HG03558 (cell line): Measurements from ENCODE around the gene BTK.
A peak's percentile ranks its signal among the peaks of the same experiment; 100 is the strongest.

Experiments used
- ATAC-seq: cut with Tn5 transposase; IDR thresholded peaks from one replicate; pipeline ENCODE4 v1.9.1; 2021; ENCODE audit warnings: moderate number of reproducible peaks; ENCODE audit not compliant: unreplicated experiment; ENCODE audit errors: extremely low read depth

BTK gene

DNA sequence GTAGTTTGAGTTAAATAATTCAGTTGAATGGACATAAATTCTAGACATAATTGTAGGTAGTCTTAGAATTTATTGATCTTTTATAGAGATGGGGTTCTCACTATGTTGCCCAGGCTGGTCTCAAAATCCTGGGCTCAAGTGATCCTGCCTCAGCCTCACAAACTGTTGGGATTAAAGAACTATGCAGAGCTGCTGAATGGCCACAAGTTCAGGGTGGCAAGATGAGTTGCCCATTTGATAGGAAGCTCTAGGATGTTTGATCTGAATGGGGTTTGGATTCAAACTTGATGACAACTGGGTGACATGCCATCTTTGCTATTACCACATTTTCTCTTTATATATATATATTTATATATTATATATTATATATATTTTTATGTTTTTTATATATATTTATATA lies 8.4 kb upstream of the BTK start:
- ATAC-seq, result no peak

DNA sequence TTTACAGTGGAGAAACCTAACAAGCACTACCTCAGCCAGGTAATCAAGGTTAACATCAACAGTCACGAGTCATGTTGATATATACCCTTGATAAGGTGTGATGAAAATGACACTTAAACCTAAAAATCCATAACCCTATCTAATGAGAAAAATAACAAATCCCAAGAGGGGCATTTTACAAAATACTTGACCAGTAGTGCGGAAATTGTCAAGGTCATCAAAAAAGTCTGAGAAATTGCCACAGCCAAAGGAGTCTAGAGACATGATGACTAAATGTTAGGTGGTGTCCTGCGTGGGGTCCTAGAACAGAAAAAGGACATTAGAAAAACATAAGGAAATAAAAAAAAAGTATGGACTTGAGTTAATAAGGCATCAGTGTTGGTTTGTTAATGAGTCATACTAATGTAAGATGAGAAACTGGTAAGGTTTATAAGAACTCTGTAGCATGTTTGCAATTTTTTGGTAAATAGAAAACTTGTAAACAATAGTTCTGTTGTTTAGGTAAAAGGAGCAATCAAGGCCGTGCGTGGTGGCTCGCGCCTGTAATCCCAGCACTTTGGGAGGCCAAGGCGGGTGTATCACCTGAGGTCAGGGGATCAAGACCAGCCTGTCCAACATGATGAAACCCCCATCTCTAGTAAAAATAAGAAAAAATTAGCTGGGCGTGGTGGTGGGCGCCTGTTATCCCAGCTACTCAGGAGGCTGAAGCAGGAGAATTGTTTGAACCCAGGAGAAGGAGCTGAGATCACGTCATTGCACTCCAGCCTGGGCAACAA lies 7.7 kb upstream of the BTK start:
- ATAC-seq, result no peak

GRCh38 chrX:101391831-101392230 lies 5.8 kb upstream of the BTK start:
- no peak for ATAC-seq

- ATAC-seq, result peak; percentile 72
Observed at GRCh38 chrX:101390664-101391525, 4.9 kb upstream of the BTK start, which contains the start of gene RPL36A. Gene RPL36A (plus strand): TSS chrX:101391011. CDS start chrX:101391044, 33 bp downstream.

DNA sequence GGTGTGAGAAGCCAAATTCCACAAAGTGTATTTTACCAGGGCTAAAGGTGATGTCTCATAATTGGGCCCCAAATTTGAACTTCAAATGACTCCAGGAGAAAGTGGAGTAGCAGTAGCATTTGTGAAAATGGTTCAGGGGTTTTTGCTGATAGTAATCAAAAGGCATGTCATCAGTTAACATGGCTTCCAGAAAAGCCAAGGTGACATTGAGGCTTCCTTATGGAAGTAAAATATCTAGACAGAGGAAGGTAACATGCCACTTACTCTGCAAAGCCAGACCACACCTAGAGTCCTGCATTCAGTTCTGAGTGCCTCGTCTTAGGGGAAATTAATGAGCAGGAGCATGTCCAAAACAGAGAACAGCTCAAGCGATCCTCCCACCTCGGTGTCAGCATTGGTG lies 2.6 kb upstream of the BTK start:
- ATAC-seq, result no peak

DNA sequence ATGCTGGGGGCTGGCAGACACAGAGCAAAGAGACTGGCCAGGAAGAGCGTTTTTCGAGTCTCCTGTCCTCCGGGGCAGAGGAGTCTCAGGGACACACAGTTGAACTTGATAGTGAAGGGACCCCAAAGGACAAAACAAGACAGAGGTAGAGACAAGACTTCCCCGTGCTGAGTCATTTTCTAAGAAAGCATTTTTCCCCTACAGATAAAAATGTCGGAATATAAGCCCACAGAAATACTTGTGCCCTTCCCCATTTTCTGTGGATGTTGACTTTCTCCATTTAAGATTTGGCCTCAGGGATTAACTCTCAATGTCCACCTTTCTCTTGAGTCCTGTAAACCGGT lies 523 bp upstream of the BTK start:
- ATAC-seq, result no peak

- ATAC-seq, result no peak
Observed at GRCh38 chrX:101385026-101385684, 836 bp downstream of the BTK start.

- ATAC-seq, result peak; percentile 62
Observed at GRCh38 chrX:101383679-101384205, 2.2 kb downstream of the BTK start.

GRCh38 chrX:101377547-101377946 lies 8.4 kb downstream of the BTK start:
- no peak for ATAC-seq

DNA sequence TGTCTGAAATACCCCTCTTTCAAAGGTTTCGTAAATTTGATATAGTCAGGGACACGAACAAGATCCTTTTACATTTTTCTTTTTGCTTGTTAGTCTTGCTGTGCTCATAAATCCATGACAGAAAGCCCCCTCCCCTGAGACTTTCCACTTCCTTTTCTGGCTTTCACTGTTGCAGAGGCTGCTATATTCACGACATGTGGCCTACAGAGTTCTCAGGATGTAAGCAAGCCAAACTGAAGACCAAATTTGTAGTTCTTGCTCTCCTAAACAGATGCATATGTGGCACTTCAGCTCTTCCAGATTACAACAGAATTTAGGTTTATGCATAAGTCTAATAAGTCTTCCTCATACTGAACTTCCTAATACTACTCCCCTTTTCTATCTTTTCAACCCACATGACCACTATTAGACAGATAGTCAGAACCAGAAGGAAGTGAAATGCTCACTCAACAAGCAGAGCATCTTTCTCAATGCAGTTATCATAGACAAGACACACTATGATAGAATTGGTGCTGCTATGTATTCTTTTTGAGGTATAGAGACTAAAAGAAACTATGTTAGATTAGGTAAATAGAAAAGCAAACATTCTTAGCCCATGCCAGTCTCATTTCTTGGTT lies 15.0 kb downstream of the BTK start:
- peak; percentile 54 for ATAC-seq

GRCh38 chrX:101369687-101370086 lies 16.3 kb downstream of the BTK start:
- ATAC-seq, result no peak

DNA sequence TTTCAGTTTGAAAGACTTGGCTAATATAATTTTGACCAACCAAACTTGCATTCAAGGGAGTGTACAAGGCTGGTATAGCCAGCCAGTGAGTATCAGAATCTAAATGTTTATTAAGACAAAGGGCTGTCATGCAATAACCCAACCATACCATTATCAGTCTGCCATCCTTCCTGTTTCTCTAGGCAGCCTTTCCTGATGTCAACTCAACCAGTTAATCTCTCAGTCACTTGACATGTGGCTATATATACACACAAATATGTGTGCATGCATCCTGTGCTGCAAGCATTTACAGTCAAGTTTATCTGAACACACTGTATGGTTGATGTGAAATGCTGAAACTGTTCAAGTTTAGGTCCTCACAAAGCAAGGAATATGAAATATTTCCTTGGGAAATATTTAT lies 17.2 kb downstream of the BTK start:
- ATAC-seq, result no peak

DNA sequence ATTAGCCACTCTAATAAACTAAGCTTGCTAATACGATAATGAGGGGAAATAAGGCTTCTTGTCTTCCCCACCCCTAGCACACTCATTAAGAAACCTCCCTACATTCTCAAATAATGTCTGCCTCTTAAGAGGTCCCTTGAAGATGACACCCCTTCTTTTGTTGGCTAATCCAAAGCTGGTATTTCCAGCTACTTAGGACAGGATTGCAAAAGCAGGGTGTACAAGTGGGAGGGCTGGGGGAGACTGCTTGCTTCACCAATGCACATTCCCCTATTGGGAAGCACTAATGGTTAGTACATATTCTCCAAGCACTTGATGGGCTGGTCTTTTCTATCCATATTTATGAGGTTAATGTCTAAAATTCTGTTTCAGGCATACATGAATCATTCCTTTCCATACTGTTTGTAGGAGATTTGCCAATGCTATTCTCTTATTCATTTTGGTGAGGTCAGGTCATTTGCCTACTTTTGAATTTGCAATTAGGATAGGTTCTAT lies 20.6 kb downstream of the BTK start:
- ATAC-seq, result no peak

DNA sequence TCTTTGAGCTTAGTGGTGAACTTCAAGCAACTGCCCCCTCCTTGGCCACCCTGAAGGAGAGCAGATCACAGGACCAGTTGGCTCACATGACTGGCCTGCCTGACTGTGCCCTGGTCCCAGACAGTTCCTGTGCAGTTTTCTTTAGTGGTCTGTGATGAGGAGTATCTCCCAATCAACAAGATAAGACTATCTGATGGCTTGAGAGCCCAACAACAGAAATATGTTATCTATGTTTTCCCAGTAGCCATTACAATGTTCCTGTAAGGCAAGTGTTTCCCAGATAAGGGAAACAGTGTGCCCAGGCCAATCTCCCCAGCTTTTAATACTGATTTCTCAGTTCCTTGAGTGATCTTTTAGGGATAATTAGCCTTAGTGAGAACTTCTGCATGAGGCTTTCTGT lies 23.2 kb downstream of the BTK start:
- no peak for ATAC-seq

DNA sequence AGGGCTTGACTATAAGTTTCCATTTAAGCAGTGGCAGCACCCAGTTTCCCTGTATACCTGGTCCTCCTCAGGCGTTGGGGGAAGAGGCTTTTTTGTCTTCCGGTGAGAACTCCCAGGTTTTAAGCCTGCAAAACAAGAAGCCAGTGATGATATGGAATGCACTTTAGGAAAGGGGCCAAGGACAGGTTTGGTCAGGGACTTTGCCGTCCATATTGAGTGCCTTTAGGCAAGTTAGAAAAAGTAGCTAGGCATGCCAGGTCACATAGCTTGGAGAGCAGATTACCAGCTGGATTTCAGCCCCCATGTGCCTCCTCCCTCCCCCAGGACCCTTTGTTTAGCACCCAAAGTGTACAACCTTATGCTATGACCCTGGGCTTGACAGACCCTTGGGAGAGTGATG lies 23.9 kb downstream of the BTK start:
- ATAC-seq, result no peak

- no peak for ATAC-seq
Observed at GRCh38 chrX:101360390-101360789, 25.6 kb downstream of the BTK start.

GRCh38 chrX:101359966-101360365 lies 26.0 kb downstream of the BTK start:
- no peak for ATAC-seq

GRCh38 chrX:101357166-101357795 lies 28.7 kb downstream of the BTK start:
- ATAC-seq, result no peak

GRCh38 chrX:101349193-101349562 lies 36.8 kb downstream of the BTK start:
- no peak for ATAC-seq
